ENCODE data around the gene GLCE.

The GLCE gene

GRCh38 chr15:69194854-69195253 is 34.4 kb downstream of the GLCE start:
- WGBS, 2 donors (ENCODE audit: extremely low coverage in 2 of 2, insufficient read length in 2 of 2, insufficient replicate concordance in 1 of 2) = no CpG with 5 or more reads among the region's 1 CpG
- Histone ChIP-seq H3K18ac (ENCODE audit: low read length) (no peak overlapping the region), H3K14ac (ENCODE audit: low read length) (no peak overlapping the region), H3K4ac (ENCODE audit: low read length) (no peak overlapping the region), H3K27me3 (ENCODE audit: control insufficient read depth in 3 of 3, insufficient read depth in 3 of 3, low read depth in 1 of 3, low read length in 3 of 3) (no peaks in the 10 kb centered on the region), H3K4me3 (ENCODE audit: low read length in 2 of 2) (no peak overlapping the region), H3K4me2 (ENCODE audit: insufficient read depth, low read length, poor library complexity, severe bottlenecking) (no peak overlapping the region), H3K9me3 (replicated peaks in 1 of 2; ENCODE audit: control insufficient read depth in 2 of 2, insufficient read depth in 1 of 2, low read depth in 1 of 2, low read length in 2 of 2) (peaks cover 0 to 2% of the 10 kb centered on the region in 2 donors), H2AK5ac (ENCODE audit: low read depth, low read length) (no peak overlapping the region), H2BK12ac (ENCODE audit: low read length) (no peak overlapping the region), H3K27ac (replicated peaks; ENCODE audit: low read length) (no peak overlapping the region), H2BK15ac (ENCODE audit: low read length) (no peak overlapping the region), H4K91ac (ENCODE audit: low read depth, low read length, poor library complexity) (no peak overlapping the region), H3K4me1 (ENCODE audit: control insufficient read depth in 2 of 2, insufficient read depth in 1 of 2, low read depth in 1 of 2, low read length in 2 of 2) (no peaks in the 10 kb centered on the region), H2AFZ (ENCODE audit: low read length) (no peak overlapping the region), H3K9ac (ENCODE audit: low read depth, low read length, poor library complexity) (no peak overlapping the region), H2BK120ac (ENCODE audit: low read depth, low read length) (no peak overlapping the region), H4K8ac (ENCODE audit: low read depth, low read length) (no peak overlapping the region), H3K79me1 (ENCODE audit: low read depth, low read length) (no peaks in the 10 kb centered on the region), H3K36me3 (replicated peaks in 1 of 2; ENCODE audit: control insufficient read depth in 2 of 2, insufficient read depth in 2 of 2, low read length in 2 of 2) (peaks cover 0 to 5% of the 10 kb centered on the region in 2 donors), H2BK5ac (ENCODE audit: low read length) (no peak overlapping the region), H3K23ac (ENCODE audit: low read depth, low read length, poor library complexity) (no peak overlapping the region)
- DNase-seq (ENCODE audit: low spot score) = no peak

GRCh38 chr15:69200832-69201745 is 40.7 kb downstream of the GLCE start:
- WGBS, 2 donors (ENCODE audit: extremely low coverage in 2 of 2, insufficient read length in 2 of 2, insufficient replicate concordance in 1 of 2) = no CpG with 5 or more reads among the region's 1 CpG
- DNase-seq (ENCODE audit: low spot score) = no peak

DNA sequence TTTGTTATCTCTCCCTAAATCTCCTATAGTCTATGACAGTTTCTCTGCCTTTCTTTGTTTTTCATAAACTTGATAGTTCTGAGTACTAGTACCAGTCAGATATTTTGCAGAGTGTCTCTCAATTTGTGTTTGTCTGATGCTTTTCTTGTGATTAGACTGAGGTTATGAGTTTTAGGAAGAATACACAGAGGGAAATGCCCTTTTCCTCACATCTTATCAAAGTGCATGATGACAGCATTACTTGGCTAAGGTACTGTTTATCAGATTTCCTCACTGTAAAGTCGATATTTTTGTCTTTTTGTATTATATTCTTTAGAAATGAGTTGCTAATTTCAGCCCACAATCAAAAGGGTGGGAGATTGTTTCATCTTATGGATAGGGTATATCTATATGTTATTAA is 45.6 kb downstream of the GLCE start:
- H3K9me3 ChIP-seq (replicated peaks in 1 of 2; ENCODE audit: control insufficient read depth in 2 of 2, insufficient read depth in 1 of 2, low read depth in 1 of 2, low read length in 2 of 2) = no peaks in the 10 kb centered on the region
- no peaks in the 10 kb centered on the region for H3K79me1 ChIP-seq (ENCODE audit: low read depth, low read length)
- no peak overlapping the region for H2AK5ac ChIP-seq (ENCODE audit: low read depth, low read length)
- H4K8ac ChIP-seq (ENCODE audit: low read depth, low read length) = no peak overlapping the region
- H3K9ac ChIP-seq (ENCODE audit: low read depth, low read length, poor library complexity) = no peak overlapping the region
- no peak overlapping the region for H2BK12ac ChIP-seq (ENCODE audit: low read length)
- H3K18ac ChIP-seq (ENCODE audit: low read length) = no peak overlapping the region
- H4K91ac ChIP-seq (ENCODE audit: low read depth, low read length, poor library complexity) = no peak overlapping the region
- H3K14ac ChIP-seq (ENCODE audit: low read length) = no peak overlapping the region
- peaks cover 0 to 2% of the 10 kb centered on the region in 2 donors for H3K36me3 ChIP-seq (replicated peaks in 1 of 2; ENCODE audit: control insufficient read depth in 2 of 2, insufficient read depth in 2 of 2, low read length in 2 of 2)
- no peak overlapping the region for H2AFZ ChIP-seq (ENCODE audit: low read length)
- H3K4me3 ChIP-seq (ENCODE audit: low read length in 2 of 2) = no peak overlapping the region
- no peak for DNase-seq (ENCODE audit: low spot score)
- WGBS, 2 donors (ENCODE audit: extremely low coverage in 2 of 2, insufficient read length in 2 of 2, insufficient replicate concordance in 1 of 2) = no CpG with 5 or more reads among the region's 1 CpG
- H2BK15ac ChIP-seq (ENCODE audit: low read length) = no peak overlapping the region
- no peak overlapping the region for H2BK5ac ChIP-seq (ENCODE audit: low read length)
- H3K27me3 ChIP-seq (ENCODE audit: control insufficient read depth in 3 of 3, insufficient read depth in 3 of 3, low read depth in 1 of 3, low read length in 3 of 3) = no peaks in the 10 kb centered on the region
- no peaks in the 10 kb centered on the region for H3K4me1 ChIP-seq (ENCODE audit: control insufficient read depth in 2 of 2, insufficient read depth in 1 of 2, low read depth in 1 of 2, low read length in 2 of 2)
- no peak overlapping the region for H3K27ac ChIP-seq (replicated peaks; ENCODE audit: low read length)
- H3K23ac ChIP-seq (ENCODE audit: low read depth, low read length, poor library complexity) = no peak overlapping the region
- H2BK120ac ChIP-seq (ENCODE audit: low read depth, low read length) = no peak overlapping the region
- H3K4ac ChIP-seq (ENCODE audit: low read length) = no peak overlapping the region
- H3K4me2 ChIP-seq (ENCODE audit: insufficient read depth, low read length, poor library complexity, severe bottlenecking) = no peak overlapping the region

More at GRCh38 chr15:69200832-69201745, 40.7 kb downstream of the GLCE start:
- Histone ChIP-seq H3K27me3 (ENCODE audit: control insufficient read depth in 3 of 3, insufficient read depth in 3 of 3, low read depth in 1 of 3, low read length in 3 of 3) (no peaks in the 10 kb centered on the region), H2BK5ac (ENCODE audit: low read length) (no peak overlapping the region), H2BK15ac (ENCODE audit: low read length) (no peak overlapping the region), H3K14ac (ENCODE audit: low read length) (no peak overlapping the region), H2BK12ac (ENCODE audit: low read length) (no peak overlapping the region), H3K4me2 (ENCODE audit: insufficient read depth, low read length, poor library complexity, severe bottlenecking) (no peak overlapping the region), H3K36me3 (replicated peaks in 1 of 2; ENCODE audit: control insufficient read depth in 2 of 2, insufficient read depth in 2 of 2, low read length in 2 of 2) (peaks cover 2 to 5% of the 10 kb centered on the region in 2 donors), H3K9me3 (replicated peaks in 1 of 2; ENCODE audit: control insufficient read depth in 2 of 2, insufficient read depth in 1 of 2, low read depth in 1 of 2, low read length in 2 of 2) (no peaks in the 10 kb centered on the region), H3K79me1 (ENCODE audit: low read depth, low read length) (no peaks in the 10 kb centered on the region), H4K91ac (ENCODE audit: low read depth, low read length, poor library complexity) (no peak overlapping the region), H3K4me3 (ENCODE audit: low read length in 2 of 2) (no peak overlapping the region), H3K18ac (ENCODE audit: low read length) (no peak overlapping the region), H2AK5ac (ENCODE audit: low read depth, low read length) (no peak overlapping the region), H3K9ac (ENCODE audit: low read depth, low read length, poor library complexity) (no peak overlapping the region), H3K4me1 (ENCODE audit: control insufficient read depth in 2 of 2, insufficient read depth in 1 of 2, low read depth in 1 of 2, low read length in 2 of 2) (peaks cover 0 to 5% of the 10 kb centered on the region in 2 donors), H3K23ac (ENCODE audit: low read depth, low read length, poor library complexity) (no peak overlapping the region), H4K8ac (ENCODE audit: low read depth, low read length) (no peak overlapping the region), H2BK120ac (ENCODE audit: low read depth, low read length) (no peak overlapping the region), H3K27ac (replicated peaks; ENCODE audit: low read length) (no peak overlapping the region), H3K4ac (ENCODE audit: low read length) (no peak overlapping the region), H2AFZ (ENCODE audit: low read length) (no peak overlapping the region)

DNA sequence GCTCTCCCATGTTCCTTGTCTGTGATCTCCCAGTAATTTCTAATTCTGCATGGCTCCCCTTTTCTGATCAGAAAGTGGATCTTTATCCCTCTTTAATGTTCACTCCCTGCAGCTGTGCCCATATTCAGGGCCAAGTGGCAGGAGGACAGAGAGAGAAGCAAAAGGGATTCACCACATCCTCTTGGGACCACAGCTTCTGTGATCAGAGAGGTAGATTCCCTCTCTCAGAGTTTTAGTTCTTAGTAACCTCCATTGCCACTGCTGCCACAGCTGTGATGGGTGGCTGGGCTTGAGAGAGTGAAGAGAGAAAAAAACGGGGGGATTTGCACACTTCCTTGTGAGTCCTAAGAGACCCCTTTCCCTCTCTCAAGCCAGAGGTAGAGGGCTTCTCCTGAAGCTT is 49.2 kb downstream of the GLCE start:
- Histone ChIP-seq H3K18ac (ENCODE audit: low read length) (no peak overlapping the region), H2BK5ac (ENCODE audit: low read length) (no peak overlapping the region), H2BK15ac (ENCODE audit: low read length) (no peak overlapping the region), H2AFZ (ENCODE audit: low read length) (no peak overlapping the region), H2AK5ac (ENCODE audit: low read depth, low read length) (no peak overlapping the region), H3K27ac (replicated peaks; ENCODE audit: low read length) (no peak overlapping the region), H2BK120ac (ENCODE audit: low read depth, low read length) (no peak overlapping the region), H3K9ac (ENCODE audit: low read depth, low read length, poor library complexity) (no peak overlapping the region), H3K4me2 (ENCODE audit: insufficient read depth, low read length, poor library complexity, severe bottlenecking) (no peak overlapping the region), H2BK12ac (ENCODE audit: low read length) (no peak overlapping the region), H3K4me1 (ENCODE audit: control insufficient read depth in 2 of 2, insufficient read depth in 1 of 2, low read depth in 1 of 2, low read length in 2 of 2) (no peaks in the 10 kb centered on the region), H3K79me1 (ENCODE audit: low read depth, low read length) (no peaks in the 10 kb centered on the region), H4K8ac (ENCODE audit: low read depth, low read length) (no peak overlapping the region), H3K4me3 (ENCODE audit: low read length in 2 of 2) (no peak overlapping the region), H3K36me3 (replicated peaks in 1 of 2; ENCODE audit: control insufficient read depth in 2 of 2, insufficient read depth in 2 of 2, low read length in 2 of 2) (no peaks in the 10 kb centered on the region), H4K91ac (ENCODE audit: low read depth, low read length, poor library complexity) (no peak overlapping the region), H3K23ac (ENCODE audit: low read depth, low read length, poor library complexity) (no peak overlapping the region), H3K9me3 (replicated peaks in 1 of 2; ENCODE audit: control insufficient read depth in 2 of 2, insufficient read depth in 1 of 2, low read depth in 1 of 2, low read length in 2 of 2) (no peaks in the 10 kb centered on the region), H3K27me3 (ENCODE audit: control insufficient read depth in 3 of 3, insufficient read depth in 3 of 3, low read depth in 1 of 3, low read length in 3 of 3) (no peaks in the 10 kb centered on the region), H3K14ac (ENCODE audit: low read length) (no peak overlapping the region), H3K4ac (ENCODE audit: low read length) (no peak overlapping the region)
- DNase-seq (ENCODE audit: low spot score) = no peak
- WGBS, 2 donors (ENCODE audit: extremely low coverage in 2 of 2, insufficient read length in 2 of 2, insufficient replicate concordance in 1 of 2) = no CpG with 5 or more reads among the region's 1 CpG

Measured in neuronal stem cell (in vitro differentiated cells).